Type B pancreatic cell (in vitro differentiated cells): Measurements from ENCODE around the gene PRRC2C. TPM values are rescaled to one million over a fixed set of nuclear protein-coding genes. Genes with fewer than 3 reads are reported as not detected.

Source experiments
- DNase-seq: peaks from one replicate; pipeline ENCODE4 v3.0.0; 2021; ENCODE audit warnings: mixed read lengths; ENCODE audit not compliant: unreplicated experiment; ENCODE audit errors: extremely low spot score
- H3K27ac Mint-ChIP-seq: 2 replicates; pipeline ENCODE4 v1.8.0; 2021; ENCODE audit warnings: mild to moderate bottlenecking, mixed read lengths
- H3K27me3 Mint-ChIP-seq: 2 replicates; pipeline ENCODE4 v1.8.0; 2021; ENCODE audit warnings: mixed read lengths
- H3K36me3 Mint-ChIP-seq: 2 replicates; pipeline ENCODE4 v1.8.0; 2021; ENCODE audit warnings: mixed read lengths
- H3K4me1 Mint-ChIP-seq: one replicate; pipeline ENCODE4 v1.8.0; 2021; ENCODE audit warnings: mixed read lengths; ENCODE audit not compliant: unreplicated experiment
- H3K4me3 Mint-ChIP-seq: 2 replicates; pipeline ENCODE4 v1.8.0; 2021; ENCODE audit warnings: mild to moderate bottlenecking, mixed read lengths
- H3K9me3 Mint-ChIP-seq: 2 replicates; pipeline ENCODE4 v1.8.0; 2021; ENCODE audit warnings: mixed read lengths
- CTCF ChIP-seq: fragments of 200-600 bp; sonication (generic); conservative IDR thresholded peaks from 2 replicates; pipeline ENCODE4 v1.5.0; 2021; ENCODE audit warnings: antibody characterized with exemption, mild to moderate bottlenecking
- total RNA-seq: library from RNA; stranded (reverse); gene quantifications from 2 replicates; pipeline ENCODE4 v1.2.1, GENCODE V29; 2021; ENCODE audit warnings: low replicate concordance

The PRRC2C gene
- total RNA-seq, 1 donor from 2014 or later = 172 TPM

DNA sequence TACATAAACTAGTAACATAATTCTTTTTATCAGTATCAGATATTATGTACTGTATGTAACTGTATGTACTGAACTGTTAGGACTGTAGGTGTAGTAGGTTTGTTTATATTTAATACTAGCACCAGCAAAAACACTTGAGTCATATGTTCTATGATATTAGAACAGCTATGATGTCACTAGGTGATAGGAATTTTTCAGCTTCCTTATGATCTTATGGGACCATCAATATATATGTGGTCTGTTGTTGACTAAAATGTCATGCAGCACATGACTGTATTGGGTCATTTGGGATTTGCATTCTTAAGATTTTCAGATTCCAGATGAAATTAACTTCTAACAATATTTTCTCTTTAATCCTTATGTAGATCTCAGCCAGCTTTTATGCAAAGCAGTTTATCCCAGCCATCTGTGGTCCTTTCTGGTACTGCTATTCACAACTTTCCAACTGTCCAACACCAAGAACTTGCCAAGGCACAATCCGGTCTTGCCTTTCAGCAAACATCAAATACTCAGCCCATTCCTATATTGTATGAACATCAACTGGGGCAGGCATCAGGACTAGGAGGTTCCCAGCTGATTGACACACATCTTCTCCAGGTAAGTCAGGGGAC is 98.4 kb downstream of the PRRC2C start:
- Mint-ChIP-seq H3K27me3 (no peaks in the 10 kb centered on the region), H3K27ac (peak overlapping the region; percentile 27), H3K4me1 (no peaks in the 10 kb centered on the region), H3K4me3 (no peak overlapping the region), H3K36me3 (peaks cover 44% of the 10 kb centered on the region), H3K9me3 (no peaks in the 10 kb centered on the region)
- no peak for DNase-seq
- TF ChIP-seq CTCF = no peak

DNA sequence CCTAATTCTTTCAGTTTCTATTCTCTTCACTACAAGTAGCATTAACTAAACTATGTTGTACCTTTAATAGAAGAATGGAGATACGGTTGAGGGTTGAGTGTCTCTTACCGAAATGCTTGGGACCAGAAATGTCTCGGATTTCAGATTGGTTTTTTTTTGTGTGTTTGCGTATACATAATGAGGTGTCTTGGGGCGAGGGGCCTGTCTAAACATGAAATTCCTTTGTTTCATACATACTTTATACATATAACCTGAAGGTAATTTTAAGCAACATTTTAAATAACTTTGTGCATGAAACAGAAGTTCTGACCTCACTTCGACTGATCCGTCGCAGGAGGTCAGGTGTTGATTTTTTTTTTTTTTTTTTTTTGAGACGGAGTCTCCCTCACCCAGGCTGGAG is 100.4 kb downstream of the PRRC2C start:
- Mint-ChIP-seq H3K4me3 (no peak overlapping the region), H3K9me3 (no peaks in the 10 kb centered on the region), H3K36me3 (peaks cover 47% of the 10 kb centered on the region), H3K27me3 (no peaks in the 10 kb centered on the region), H3K4me1 (no peaks in the 10 kb centered on the region), H3K27ac (no peak overlapping the region)
- DNase-seq = no peak
- no peak for TF ChIP-seq CTCF

DNA sequence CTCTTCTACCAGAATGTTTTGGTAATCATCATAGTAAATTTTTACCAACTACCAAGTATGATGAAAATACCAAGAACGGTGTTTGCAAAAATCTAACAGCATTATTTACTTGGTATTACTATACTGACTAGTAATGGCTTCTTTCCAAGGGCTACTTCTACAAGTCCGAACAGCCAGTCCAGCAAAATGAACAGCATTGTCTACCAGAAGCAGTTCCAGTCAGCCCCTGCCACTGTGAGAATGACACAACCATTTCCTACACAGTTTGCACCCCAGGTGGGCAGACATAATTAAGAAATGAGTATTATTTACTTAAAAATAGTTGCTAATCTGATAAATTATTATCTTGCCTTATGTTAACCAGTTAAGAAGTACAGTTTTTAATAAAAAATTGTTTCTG is 102.9 kb downstream of the PRRC2C start:
- Mint-ChIP-seq H3K4me3 (no peak overlapping the region), H3K36me3 (peaks cover 60% of the 10 kb centered on the region), H3K27me3 (no peaks in the 10 kb centered on the region), H3K9me3 (no peaks in the 10 kb centered on the region), H3K4me1 (no peaks in the 10 kb centered on the region), H3K27ac (no peak overlapping the region)
- no peak for TF ChIP-seq CTCF
- DNase-seq = no peak

GRCh38 chr1:171590022-171590421 is 104.7 kb downstream of the PRRC2C start:
- Mint-ChIP-seq H3K4me1 (no peaks in the 10 kb centered on the region), H3K27ac (no peak overlapping the region)

DNA sequence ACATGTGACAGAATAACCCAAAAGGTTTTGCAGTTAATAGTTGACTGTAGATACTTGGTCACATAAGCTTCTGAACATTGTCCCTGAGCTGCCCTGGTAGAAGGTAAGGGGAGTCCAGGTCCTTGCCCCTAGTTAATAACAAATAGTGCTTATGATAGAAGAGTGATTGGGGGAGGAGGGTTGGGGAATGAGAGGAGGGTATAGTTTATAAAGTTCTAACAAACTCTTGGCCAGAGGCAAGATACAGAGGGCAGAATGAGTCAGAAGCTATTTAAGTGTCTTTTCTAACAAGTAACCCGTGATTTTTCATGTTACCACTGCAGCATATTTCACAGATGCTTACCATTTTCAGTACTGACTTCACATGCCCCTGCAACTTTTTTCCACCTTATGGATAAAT is 110.0 kb downstream of the PRRC2C start:
- TF ChIP-seq CTCF = no peak
- Mint-ChIP-seq H3K4me1 (no peaks in the 10 kb centered on the region), H3K9me3 (peaks cover 4% of the 10 kb centered on the region), H3K27me3 (no peaks in the 10 kb centered on the region), H3K27ac (no peak overlapping the region), H3K4me3 (no peak overlapping the region), H3K36me3 (peaks cover 36% of the 10 kb centered on the region)
- DNase-seq = no peak

More at GRCh38 chr1:171590022-171590421, 104.7 kb downstream of the PRRC2C start:
- Mint-ChIP-seq H3K9me3 (no peaks in the 10 kb centered on the region), H3K36me3 (peaks cover 55% of the 10 kb centered on the region), H3K4me3 (no peak overlapping the region), H3K27me3 (no peaks in the 10 kb centered on the region)
- DNase-seq = no peak
- no peak for TF ChIP-seq CTCF

- no peak for DNase-seq
- no peaks in the 10 kb centered on the region for H3K4me1 Mint-ChIP-seq
- peaks cover 4% of the 10 kb centered on the region for H3K9me3 Mint-ChIP-seq
- H3K4me3 Mint-ChIP-seq = no peak overlapping the region
- no peak for TF ChIP-seq CTCF
- H3K27me3 Mint-ChIP-seq = no peaks in the 10 kb centered on the region
- H3K36me3 Mint-ChIP-seq = peaks cover 29% of the 10 kb centered on the region
- H3K27ac Mint-ChIP-seq = no peak overlapping the region
These were observed 110.8 kb downstream of the PRRC2C start for GRCh38 chr1:171596119-171596518.
